HFF-Myc (cell line): ENCODE data around the gene UBTD2.

Experiments used
- DNase-seq: peaks from one replicate; pipeline ENCODE4 v3.0.0-alpha.2; 2011; ENCODE audit warnings: low read depth; ENCODE audit errors: extremely low read depth
- H3K4me3 ChIP-seq: replicated peaks from 2 replicates; pipeline ENCODE4 v1.5.1; 2011; ENCODE audit warnings: low read depth, mild to moderate bottlenecking, control low read depth, low read length
- CTCF ChIP-seq: IDR thresholded peaks from 2 replicates; pipeline ENCODE4 v1.5.1; 2012; ENCODE audit warnings: mild to moderate bottlenecking, low read depth, low read length, control low read depth; ENCODE audit errors: missing control alignments

UBTD2 gene

GRCh38 chr5:172303572-172304335, 20.2 kb upstream of the UBTD2 start:
- TF ChIP-seq CTCF: no peak
- DNase-seq: no peak
- no peak overlapping the region for H3K4me3 ChIP-seq

GRCh38 chr5:172303162-172303561, 19.6 kb upstream of the UBTD2 start:
- H3K4me3 ChIP-seq: no peak overlapping the region
- TF ChIP-seq CTCF: no peak
- no peak for DNase-seq

GRCh38 chr5:172302047-172302710, 18.6 kb upstream of the UBTD2 start:
- no peak for TF ChIP-seq CTCF
- no peak for DNase-seq
- H3K4me3 ChIP-seq: no peak overlapping the region

- DNase-seq: no peak
- TF ChIP-seq CTCF: no peak
- no peak overlapping the region for H3K4me3 ChIP-seq
These were observed 16.4 kb upstream of the UBTD2 start for GRCh38 chr5:172299916-172300439.

GRCh38 chr5:172294831-172295230, 11.3 kb upstream of the UBTD2 start:
- no peak for TF ChIP-seq CTCF
- H3K4me3 ChIP-seq: no peak overlapping the region
- DNase-seq: no peak

GRCh38 chr5:172293745-172294342, 10.3 kb upstream of the UBTD2 start:
- no peak for TF ChIP-seq CTCF
- H3K4me3 ChIP-seq: no peak overlapping the region
- no peak for DNase-seq
